Activated naive CD8-positive, alpha-beta T cell treated with anti-CD3 and anti-CD28 coated beads, Interleukin-2, amount 50 U/mL, for 24 hours (primary cell): Measurements from ENCODE around the gene EYS.

Experiments used
- ATAC-seq: fragments of 150-1000 bp; cut with Tn5 transposase; one replicate; pipeline ENCODE4 v1.10.0; 2021
- DNase-seq: peaks from one replicate; pipeline ENCODE4 v3.0.0; 2021
- H3K27ac Mint-ChIP-seq: one replicate; pipeline ENCODE4 v1.8.0; 2021; ENCODE audit warnings: mild to moderate bottlenecking, mixed read lengths
- H3K27me3 Mint-ChIP-seq: one replicate; pipeline ENCODE4 v1.8.0; 2021; ENCODE audit warnings: mixed read lengths
- H3K36me3 Mint-ChIP-seq: one replicate; pipeline ENCODE4 v1.8.0; 2021; ENCODE audit warnings: low read depth, mixed read lengths
- H3K4me1 Mint-ChIP-seq: one replicate; pipeline ENCODE4 v1.8.0; 2021; ENCODE audit warnings: mixed read lengths
- H3K4me3 Mint-ChIP-seq: one replicate; pipeline ENCODE4 v1.8.0; 2021; ENCODE audit warnings: mild to moderate bottlenecking, moderate library complexity, mixed read lengths
- H3K9me3 Mint-ChIP-seq: one replicate; pipeline ENCODE4 v1.8.0; 2021; ENCODE audit warnings: mixed read lengths

The EYS gene

GRCh38 chr6:64227863-64228262, 1479.2 kb downstream of the EYS start:
- H3K36me3 Mint-ChIP-seq = no peaks in the 10 kb centered on the region
- no peaks in the 10 kb centered on the region for H3K4me1 Mint-ChIP-seq
- H3K27ac Mint-ChIP-seq = no peak overlapping the region
- H3K27me3 Mint-ChIP-seq = no peaks in the 10 kb centered on the region
- H3K4me3 Mint-ChIP-seq = no peak overlapping the region
- peaks cover 4% of the 10 kb centered on the region for H3K9me3 Mint-ChIP-seq
- no peak for DNase-seq
- ATAC-seq = no peak

GRCh38 chr6:64225503-64225902, 1481.5 kb downstream of the EYS start:
- Mint-ChIP-seq H3K36me3 (no peaks in the 10 kb centered on the region), H3K4me1 (no peaks in the 10 kb centered on the region), H3K27me3 (no peaks in the 10 kb centered on the region), H3K27ac (no peak overlapping the region), H3K9me3 (no peaks in the 10 kb centered on the region), H3K4me3 (no peak overlapping the region)
- ATAC-seq (no peak), DNase-seq (no peak)

DNA sequence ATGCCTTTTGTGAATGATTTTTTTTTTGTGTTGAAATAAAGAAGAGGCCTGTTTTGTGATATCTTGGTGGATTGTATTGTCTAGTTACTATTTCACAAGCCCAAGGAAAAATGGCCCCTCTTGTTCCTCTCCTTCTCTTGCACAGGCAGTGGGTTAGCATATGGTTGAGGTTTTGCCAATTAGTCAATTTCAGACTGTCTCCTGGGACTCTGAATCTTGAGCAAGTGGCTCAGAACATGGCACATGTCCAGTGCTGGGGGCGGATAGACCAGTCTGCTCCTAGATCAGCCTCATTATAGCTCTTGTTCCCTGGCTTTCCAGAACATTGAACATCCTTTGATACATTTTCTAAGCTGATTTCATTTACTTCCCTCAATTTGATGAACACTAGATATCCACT, 1482.2 kb downstream of the EYS start:
- H3K27ac Mint-ChIP-seq = no peak overlapping the region
- no peaks in the 10 kb centered on the region for H3K27me3 Mint-ChIP-seq
- no peak for DNase-seq
- H3K9me3 Mint-ChIP-seq = no peaks in the 10 kb centered on the region
- no peak for ATAC-seq
- no peaks in the 10 kb centered on the region for H3K36me3 Mint-ChIP-seq
- H3K4me3 Mint-ChIP-seq = no peak overlapping the region
- H3K4me1 Mint-ChIP-seq = no peaks in the 10 kb centered on the region

DNA sequence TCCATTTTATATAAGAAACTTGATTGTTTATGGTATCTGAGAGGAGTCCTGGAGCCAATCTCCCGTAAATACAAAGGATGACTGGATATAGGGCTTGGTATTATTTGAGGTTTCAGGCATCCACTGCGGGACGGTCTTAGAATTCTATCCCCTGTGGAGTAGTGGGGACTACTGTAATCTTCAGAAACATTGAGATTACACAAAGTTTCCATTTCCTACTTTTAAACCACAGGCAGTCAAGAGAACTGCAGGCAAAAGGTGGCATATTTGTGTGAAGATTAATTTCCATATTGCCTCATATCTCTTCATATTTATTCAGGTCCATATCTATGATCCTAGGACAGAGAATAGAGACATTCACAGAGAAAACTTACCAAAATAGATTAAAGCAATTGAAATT, 1485.2 kb downstream of the EYS start:
- H3K36me3 Mint-ChIP-seq = no peaks in the 10 kb centered on the region
- H3K27me3 Mint-ChIP-seq = no peaks in the 10 kb centered on the region
- ATAC-seq (no peak), DNase-seq (no peak)
- H3K4me1 Mint-ChIP-seq = no peaks in the 10 kb centered on the region
- no peak overlapping the region for H3K27ac Mint-ChIP-seq
- H3K4me3 Mint-ChIP-seq = no peak overlapping the region
- H3K9me3 Mint-ChIP-seq = peaks cover 6% of the 10 kb centered on the region

GRCh38 chr6:64220801-64221200, 1486.2 kb downstream of the EYS start:
- Mint-ChIP-seq H3K4me3 (no peak overlapping the region), H3K27ac (no peak overlapping the region), H3K27me3 (no peaks in the 10 kb centered on the region), H3K36me3 (no peaks in the 10 kb centered on the region), H3K4me1 (no peaks in the 10 kb centered on the region), H3K9me3 (peaks cover 10% of the 10 kb centered on the region)
- no peak for ATAC-seq
- DNase-seq = no peak

DNA sequence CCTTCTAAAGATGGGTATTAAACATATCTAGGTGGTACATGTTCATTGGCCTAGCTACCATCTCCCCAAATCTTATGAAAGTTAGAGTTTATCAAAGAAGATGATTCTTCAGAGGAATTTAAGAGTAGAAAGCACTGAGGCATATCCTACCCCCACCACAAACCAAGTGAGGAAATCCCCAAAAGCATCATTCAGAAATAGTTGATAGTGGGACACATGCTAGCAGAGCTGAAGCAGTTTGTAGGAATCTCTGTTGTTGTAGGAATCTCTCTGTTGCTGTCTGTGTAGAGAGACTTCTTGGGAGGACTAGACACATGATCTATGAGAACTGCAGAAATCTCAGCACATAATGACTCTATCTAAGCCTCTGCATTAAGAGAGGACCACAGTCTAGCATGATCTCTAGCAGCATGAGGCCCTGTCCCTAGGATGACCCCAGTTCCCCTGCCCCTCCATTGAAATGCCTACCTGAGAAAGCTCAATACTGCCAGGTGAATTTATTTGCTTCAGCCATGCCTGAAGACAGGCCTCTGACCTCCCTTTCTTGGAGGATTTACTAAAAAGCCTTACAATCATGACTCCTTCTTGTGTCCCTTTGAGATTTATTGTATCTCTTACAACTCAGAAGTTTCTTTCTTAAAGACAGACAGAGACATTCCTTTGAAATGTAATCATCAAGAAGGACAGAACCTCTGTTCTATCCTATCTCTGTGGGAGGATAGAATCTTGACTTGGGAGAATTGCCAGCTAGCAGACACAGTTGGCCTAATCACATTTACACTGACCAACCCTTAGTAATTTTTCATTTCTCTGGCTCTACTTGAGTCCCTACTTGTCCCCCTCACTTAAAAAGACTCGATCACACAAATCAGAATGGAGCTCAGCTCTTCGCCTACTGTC, 1489.1 kb downstream of the EYS start:
- H3K9me3 Mint-ChIP-seq = peaks cover 12% of the 10 kb centered on the region
- ATAC-seq (no peak), DNase-seq (no peak)
- H3K4me3 Mint-ChIP-seq = no peak overlapping the region
- H3K4me1 Mint-ChIP-seq = no peaks in the 10 kb centered on the region
- H3K36me3 Mint-ChIP-seq = no peaks in the 10 kb centered on the region
- H3K27ac Mint-ChIP-seq = no peak overlapping the region
- no peaks in the 10 kb centered on the region for H3K27me3 Mint-ChIP-seq

- H3K36me3 Mint-ChIP-seq = no peaks in the 10 kb centered on the region
- no peaks in the 10 kb centered on the region for H3K27me3 Mint-ChIP-seq
- H3K4me3 Mint-ChIP-seq = no peak overlapping the region
- H3K4me1 Mint-ChIP-seq = no peaks in the 10 kb centered on the region
- DNase-seq = no peak
- H3K9me3 Mint-ChIP-seq = peaks cover 12% of the 10 kb centered on the region
- no peak overlapping the region for H3K27ac Mint-ChIP-seq
- ATAC-seq = no peak
These were observed 1492.7 kb downstream of the EYS start for GRCh38 chr6:64214373-64214772.

DNA sequence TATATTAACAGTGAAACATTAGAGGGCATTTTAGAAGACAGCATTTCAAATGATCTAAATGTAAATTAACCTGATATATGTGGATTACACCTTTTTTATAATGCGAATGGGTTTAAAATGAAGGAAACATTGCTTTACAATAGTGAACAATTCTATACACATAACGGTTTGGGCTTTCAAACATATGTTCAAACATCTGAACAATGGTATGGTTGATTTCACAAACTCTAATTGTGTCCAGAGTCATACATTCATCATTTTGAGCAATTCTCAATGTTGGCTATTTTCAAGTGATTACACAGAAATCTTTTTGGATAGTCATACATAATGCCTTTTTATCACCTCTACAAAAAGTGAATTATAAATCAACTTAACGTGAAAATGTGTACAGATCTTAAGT, 1493.3 kb downstream of the EYS start:
- H3K27ac Mint-ChIP-seq = no peak overlapping the region
- no peak for DNase-seq
- H3K4me1 Mint-ChIP-seq = no peaks in the 10 kb centered on the region

GRCh38 chr6:64197246-64197645, 1509.8 kb downstream of the EYS start:
- Mint-ChIP-seq H3K9me3 (peaks cover 6% of the 10 kb centered on the region), H3K4me3 (no peak overlapping the region), H3K36me3 (no peaks in the 10 kb centered on the region), H3K27ac (no peak overlapping the region), H3K4me1 (no peaks in the 10 kb centered on the region), H3K27me3 (no peaks in the 10 kb centered on the region)
- DNase-seq (no peak), ATAC-seq (no peak)

More for the DNA sequence above, 1493.3 kb downstream of the EYS start:
- no peaks in the 10 kb centered on the region for H3K27me3 Mint-ChIP-seq
- H3K4me3 Mint-ChIP-seq = no peak overlapping the region
- H3K9me3 Mint-ChIP-seq = peaks cover 8% of the 10 kb centered on the region
- no peaks in the 10 kb centered on the region for H3K36me3 Mint-ChIP-seq
- no peak for ATAC-seq

DNA sequence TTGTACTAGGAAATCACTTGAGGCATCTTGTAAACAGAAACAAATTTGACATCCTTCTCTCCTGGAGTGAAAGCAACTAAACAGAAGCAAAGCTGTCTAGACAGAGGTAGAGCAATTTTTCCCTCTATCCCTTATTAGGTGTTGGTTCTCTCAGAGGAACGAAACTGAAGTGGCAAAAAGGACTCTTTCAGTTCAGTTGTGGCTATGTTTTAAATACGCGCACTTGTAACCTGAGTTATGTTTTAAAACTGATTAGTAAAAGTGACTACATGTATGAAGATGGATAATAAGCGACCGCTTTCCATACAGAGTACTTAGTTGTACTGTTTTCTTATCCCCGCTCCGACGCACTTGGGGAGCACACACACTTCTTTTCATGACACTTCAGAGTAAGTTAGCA, 1520.4 kb downstream of the EYS start:
- no peaks in the 10 kb centered on the region for H3K36me3 Mint-ChIP-seq
- DNase-seq (no peak), ATAC-seq (no peak)
- H3K4me3 Mint-ChIP-seq = no peak overlapping the region
- H3K9me3 Mint-ChIP-seq = peaks cover 12% of the 10 kb centered on the region
- no peaks in the 10 kb centered on the region for H3K4me1 Mint-ChIP-seq
- no peaks in the 10 kb centered on the region for H3K27me3 Mint-ChIP-seq
- H3K27ac Mint-ChIP-seq = no peak overlapping the region

DNA sequence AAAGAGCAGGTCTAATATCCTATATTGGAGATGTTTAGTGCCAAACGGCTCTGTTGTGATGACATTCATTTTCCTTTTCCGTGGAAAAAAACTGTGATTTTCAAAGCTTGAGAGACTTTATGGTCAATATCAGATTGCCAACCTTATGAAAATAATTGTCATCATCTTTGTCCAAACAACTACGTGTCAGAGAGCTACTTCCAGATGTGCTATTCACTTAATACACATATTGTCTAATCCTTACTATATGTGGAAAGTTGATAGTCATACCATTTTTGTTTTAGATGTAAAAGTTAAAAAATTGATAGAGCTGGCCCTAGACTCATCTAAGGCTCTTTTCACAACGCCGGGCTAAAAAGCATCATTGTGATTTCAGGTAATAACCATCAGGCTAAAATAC, 1521.4 kb downstream of the EYS start:
- no peak for ATAC-seq
- H3K4me1 Mint-ChIP-seq = no peaks in the 10 kb centered on the region
- no peaks in the 10 kb centered on the region for H3K27me3 Mint-ChIP-seq
- no peaks in the 10 kb centered on the region for H3K36me3 Mint-ChIP-seq
- no peak overlapping the region for H3K27ac Mint-ChIP-seq
- H3K4me3 Mint-ChIP-seq = no peak overlapping the region
- peaks cover 12% of the 10 kb centered on the region for H3K9me3 Mint-ChIP-seq
- no peak for DNase-seq

DNA sequence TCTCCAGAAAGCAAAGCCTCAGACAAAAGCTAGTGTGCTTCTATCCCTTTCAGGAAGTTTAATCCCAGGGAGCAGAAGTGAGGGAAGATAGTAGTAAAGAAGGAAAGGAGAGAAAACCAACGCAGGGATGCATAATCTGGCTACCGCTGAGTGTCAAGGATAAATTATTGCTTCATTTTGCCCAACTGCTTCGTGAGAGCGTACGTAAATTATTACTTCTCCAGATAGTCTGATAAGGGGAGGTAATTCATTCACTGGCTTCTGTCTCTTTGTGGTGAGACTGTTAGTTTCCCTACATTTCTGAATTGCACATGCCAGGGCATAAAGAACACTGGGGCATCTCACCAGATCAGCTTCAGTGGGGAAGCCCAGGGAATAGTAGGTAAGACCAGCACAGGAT, 1531.7 kb downstream of the EYS start:
- peaks cover 6% of the 10 kb centered on the region for H3K9me3 Mint-ChIP-seq
- H3K4me3 Mint-ChIP-seq = no peak overlapping the region

GRCh38 chr6:64170316-64170715, 1536.7 kb downstream of the EYS start:
- H3K27ac Mint-ChIP-seq = no peak overlapping the region
- no peaks in the 10 kb centered on the region for H3K27me3 Mint-ChIP-seq
- DNase-seq = no peak
- no peak for ATAC-seq
- H3K9me3 Mint-ChIP-seq = peaks cover 7% of the 10 kb centered on the region
- H3K4me3 Mint-ChIP-seq = no peak overlapping the region
- no peaks in the 10 kb centered on the region for H3K4me1 Mint-ChIP-seq
- H3K36me3 Mint-ChIP-seq = no peaks in the 10 kb centered on the region

More for the DNA sequence above, 1531.7 kb downstream of the EYS start:
- no peaks in the 10 kb centered on the region for H3K4me1 Mint-ChIP-seq
- H3K36me3 Mint-ChIP-seq = no peaks in the 10 kb centered on the region
- ATAC-seq = no peak
- DNase-seq = no peak
- no peaks in the 10 kb centered on the region for H3K27me3 Mint-ChIP-seq
- H3K27ac Mint-ChIP-seq = no peak overlapping the region

DNA sequence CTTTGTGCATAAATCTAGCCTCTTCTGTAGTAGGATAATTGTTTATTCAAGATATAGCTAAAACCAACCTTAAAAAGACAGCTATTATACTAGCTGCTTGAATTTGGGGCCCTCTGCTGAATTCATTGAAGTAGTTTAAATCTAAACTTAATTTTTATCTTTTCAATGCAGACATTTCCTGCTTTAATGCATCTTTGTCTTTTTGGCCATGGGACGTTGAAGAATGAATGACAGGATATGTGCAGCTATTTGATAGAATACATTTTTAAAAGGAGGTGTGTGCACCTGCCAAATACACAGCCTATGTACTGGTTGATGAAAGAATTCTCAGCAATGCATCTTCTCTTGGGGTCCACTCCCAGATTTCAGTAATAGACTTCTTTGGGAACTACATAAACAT, 1546.5 kb downstream of the EYS start:
- H3K36me3 Mint-ChIP-seq = no peaks in the 10 kb centered on the region

GRCh38 chr6:64155063-64155462, 1552.0 kb downstream of the EYS start:
- Mint-ChIP-seq H3K27me3 (no peaks in the 10 kb centered on the region), H3K9me3 (peaks cover 3% of the 10 kb centered on the region), H3K36me3 (no peaks in the 10 kb centered on the region), H3K27ac (no peak overlapping the region), H3K4me1 (no peaks in the 10 kb centered on the region), H3K4me3 (no peak overlapping the region)
- ATAC-seq (no peak), DNase-seq (no peak)

More for the DNA sequence above, 1546.5 kb downstream of the EYS start:
- DNase-seq = no peak
- Mint-ChIP-seq H3K4me3 (no peak overlapping the region), H3K9me3 (peaks cover 7% of the 10 kb centered on the region), H3K4me1 (no peaks in the 10 kb centered on the region), H3K27me3 (no peaks in the 10 kb centered on the region), H3K27ac (no peak overlapping the region)
- ATAC-seq = no peak
